DOHH2 (cell line): ENCODE measurements around the gene FIGN.

Source experiments
- EZH2phosphoT487 ChIP-seq: fragments of 200-600 bp; sonication (generic); IDR thresholded peaks from 2 replicates; pipeline ENCODE4 v1.6.1; 2017; ENCODE audit warnings: borderline replicate concordance, mild to moderate bottlenecking, antibody characterized with exemption, low read length, moderate library complexity, mixed read lengths
- TF ChIP-seq, protein P1 (sequence below): fragments of 200-600 bp; sonication (generic); IDR thresholded peaks from one replicate; pipeline ENCODE4 v1.5.1; 2014; ENCODE audit warnings: antibody characterized with exemption, mild to moderate bottlenecking, low read depth, low read length; ENCODE audit not compliant: poor library complexity, severe bottlenecking

DNA sequence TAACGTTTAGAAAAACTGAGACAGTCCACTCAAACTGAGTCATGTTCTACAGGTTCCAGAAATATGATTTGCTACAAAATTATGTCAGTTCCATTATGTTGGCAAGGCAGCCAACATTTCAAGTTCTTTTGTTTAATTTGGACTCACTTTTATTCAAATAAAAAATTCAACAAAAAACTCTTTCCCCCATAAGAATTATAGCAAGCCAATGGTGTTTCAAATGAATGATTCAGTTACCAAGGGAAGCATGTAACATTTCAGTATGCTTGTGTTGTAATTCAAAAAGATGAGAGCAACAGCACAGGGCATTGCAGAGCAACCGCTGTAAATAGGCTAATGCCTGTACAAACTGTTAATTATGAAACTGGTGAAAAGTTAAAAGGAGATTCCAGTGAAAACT lies 140.8 kb downstream of the FIGN start:
- TF ChIP-seq, protein P1, sequence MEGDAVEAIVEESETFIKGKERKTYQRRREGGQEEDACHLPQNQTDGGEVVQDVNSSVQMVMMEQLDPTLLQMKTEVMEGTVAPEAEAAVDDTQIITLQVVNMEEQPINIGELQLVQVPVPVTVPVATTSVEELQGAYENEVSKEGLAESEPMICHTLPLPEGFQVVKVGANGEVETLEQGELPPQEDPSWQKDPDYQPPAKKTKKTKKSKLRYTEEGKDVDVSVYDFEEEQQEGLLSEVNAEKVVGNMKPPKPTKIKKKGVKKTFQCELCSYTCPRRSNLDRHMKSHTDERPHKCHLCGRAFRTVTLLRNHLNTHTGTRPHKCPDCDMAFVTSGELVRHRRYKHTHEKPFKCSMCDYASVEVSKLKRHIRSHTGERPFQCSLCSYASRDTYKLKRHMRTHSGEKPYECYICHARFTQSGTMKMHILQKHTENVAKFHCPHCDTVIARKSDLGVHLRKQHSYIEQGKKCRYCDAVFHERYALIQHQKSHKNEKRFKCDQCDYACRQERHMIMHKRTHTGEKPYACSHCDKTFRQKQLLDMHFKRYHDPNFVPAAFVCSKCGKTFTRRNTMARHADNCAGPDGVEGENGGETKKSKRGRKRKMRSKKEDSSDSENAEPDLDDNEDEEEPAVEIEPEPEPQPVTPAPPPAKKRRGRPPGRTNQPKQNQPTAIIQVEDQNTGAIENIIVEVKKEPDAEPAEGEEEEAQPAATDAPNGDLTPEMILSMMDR = no peak
- no peak for TF ChIP-seq EZH2phosphoT487
